Panc1 (cell line): ENCODE data around the gene CEP120. TPM values are rescaled to one million over a fixed set of nuclear protein-coding genes. Genes with fewer than 3 reads are reported as not detected.
"Not testable (repeated sequence)": the region's sequence is repeated elsewhere in the genome, so short reads cannot be mapped to it uniquely, and the experiment has no call there.

Experiments used
- ATAC-seq: fragments of 200-7000 bp; cut with Tn5 transposase; 2 replicates; pipeline ENCODE4 v1.9.1; 2020; ENCODE audit warnings: mild to moderate bottlenecking, moderate library complexity
- BruUV-seq: library from RNA; stranded (reverse); fragments of 400-500 nt; replicated peaks from 2 replicates; lab custom pipeline; 2021; lab: Mats Ljungman, UMichigan
- CTCF ChIA-PET: fragments of 300-600 bp; sonication (Branson Sonifier 250); formaldehyde crosslinking; loops from one replicate; lab custom pipeline; 2022; ENCODE audit warnings: antibody characterized with exemption; lab: Charles Lee
- POLR2A ChIA-PET: fragments of 300-600 bp; sonication (Branson Sonifier 250); formaldehyde crosslinking; loops from one replicate; lab custom pipeline; 2022; ENCODE audit warnings: antibody characterized with exemption; lab: Charles Lee
- DNase-seq: peaks from one replicate; pipeline ENCODE4 v3.0.0-alpha.2; 2010; ENCODE audit warnings: low read depth, low spot score
- H3K27ac ChIP-seq: 2 replicates; pipeline ENCODE4 v1.5.1; 2011; ENCODE audit warnings: mild to moderate bottlenecking, low read length, inconsistent platforms
- H3K27me3 ChIP-seq: fragments of 200-500 bp; sonication (Bioruptor generic); 2 replicates; pipeline ENCODE4 v1.6.0; 2014; ENCODE audit warnings: low read length, inconsistent platforms; ENCODE audit not compliant: control insufficient read depth, insufficient read depth
- H3K36me3 ChIP-seq: fragments of 200-500 bp; sonication (Bioruptor generic); 2 replicates; pipeline ENCODE4 v1.5.1; 2014; ENCODE audit warnings: inconsistent platforms, mild to moderate bottlenecking, low read length, moderate library complexity; ENCODE audit not compliant: control insufficient read depth, insufficient read depth
- H3K4me1 ChIP-seq: 2 replicates; pipeline ENCODE4 v1.5.1; 2011; ENCODE audit warnings: inconsistent platforms, mild to moderate bottlenecking, low read length, moderate library complexity; ENCODE audit not compliant: control insufficient read depth, insufficient read depth
- H3K4me3 ChIP-seq, 2 experiments: 2 replicates each; pipeline ENCODE4 v1.5.1; 2011 to 2012; ENCODE audit warnings: low read depth in 2 of 2, low read length in 2 of 2, mild to moderate bottlenecking in 2 of 2, inconsistent platforms in 1 of 2, moderate library complexity in 1 of 2
- H3K9me3 ChIP-seq: fragments of 200-500 bp; sonication (Bioruptor generic); 2 replicates; pipeline ENCODE4 v1.5.1; 2014; ENCODE audit warnings: low read depth, mild to moderate bottlenecking, inconsistent platforms, low read length, moderate library complexity; ENCODE audit not compliant: control insufficient read depth, insufficient read depth
- CTCF ChIP-seq: fragments of 450-650 bp; IDR thresholded peaks from 2 replicates; pipeline ENCODE4 v1.5.1; 2017; ENCODE audit warnings: mild to moderate bottlenecking
- POLR2AphosphoS5 ChIP-seq: IDR thresholded peaks from 2 replicates; pipeline ENCODE4 v1.6.1; 2012; ENCODE audit warnings: mild to moderate bottlenecking, low read depth, low read length, moderate library complexity
- REST ChIP-seq, 2 experiments: IDR thresholded peaks; 2 replicates each; pipeline ENCODE4 v1.6.1; 2011 to 2012; ENCODE audit warnings: low read depth in 2 of 2, control low read depth in 1 of 2, low read length in 1 of 2, mild to moderate bottlenecking in 1 of 2, moderate library complexity in 1 of 2; ENCODE audit not compliant: insufficient read depth in 1 of 2
- SIN3A ChIP-seq: IDR thresholded peaks from 2 replicates; pipeline ENCODE4 v1.6.1; 2012; ENCODE audit warnings: low read depth, mild to moderate bottlenecking, low read length, moderate library complexity, borderline replicate concordance; ENCODE audit not compliant: insufficient read depth
- TCF7L2 ChIP-seq: IDR thresholded peaks from 2 replicates; pipeline ENCODE4 v1.6.1; 2011; ENCODE audit warnings: mild to moderate bottlenecking, low read depth, low read length, inconsistent platforms
- in situ Hi-C: cut with HindIII; loops from 2 replicates; pipeline ENCODE4 v1.10.0; 2016; ENCODE audit warnings: low sequenced_read_pairs, low pct_unique_long_range_greater_than_20kb
- intact Hi-C: fragments of 100-400 bp; cut with micrococcal nuclease; formaldehyde crosslinking; loops from one replicate; pipeline ENCODE4 v1.10.0; 2022; ENCODE audit not compliant: unreplicated experiment
- total RNA-seq: library from RNA; stranded (reverse); gene quantifications from one replicate; pipeline ENCODE4 v1.2.1, GENCODE V29; 2021; ENCODE audit not compliant: unreplicated experiment

The CEP120 gene
- total RNA-seq, 1 experiment from 2014 or later, result 20.1 TPM

- intact Hi-C loops (no loop called here), in situ Hi-C loops (no loop called here)
- Histone ChIP-seq H3K27ac (no peak overlapping the region), H3K36me3 (no peaks in the 10 kb centered on the region), H3K4me1 (no peaks in the 10 kb centered on the region), H3K4me3 (no peak overlapping the region), H3K9me3 (no peaks in the 10 kb centered on the region), H3K27me3 (no peaks in the 10 kb centered on the region)
- BruUV-seq, result no TSS peak
- DNase-seq (no peak), ATAC-seq (no peak)
- ChIA-PET CTCF (no interaction called here), POLR2A (no interaction called here)
- TF ChIP-seq TCF7L2 (no peak), REST (IDR thresholded peaks at IDR 0.05; ENCODE audit: insufficient read depth in 1 of 2, low read depth in 2 of 2, low read length in 1 of 2) (no peak), SIN3A (no peak), CTCF (no peak), POLR2AphosphoS5 (no peak)
Observed at GRCh38 chr5:123433596-123433995, 10.4 kb upstream of the CEP120 start.

GRCh38 chr5:123430441-123430840 lies 7.2 kb upstream of the CEP120 start:
- BruUV-seq, CTCF ChIA-PET, H3K4me3 ChIP-seq, H3K27me3 ChIP-seq, POLR2A ChIA-PET, H3K27ac ChIP-seq, intact Hi-C loops, in situ Hi-C loops, ATAC-seq, H3K4me1 ChIP-seq, H3K36me3 ChIP-seq, H3K9me3 ChIP-seq, DNase-seq: not testable (repeated sequence)

- no peak for TF ChIP-seq CTCF
- H3K27me3 ChIP-seq, result no peaks in the 10 kb centered on the region
- no peaks in the 10 kb centered on the region for H3K9me3 ChIP-seq
- DNase-seq (no peak), ATAC-seq (no peak)
- in situ Hi-C loops, result no loop called here
- no peak overlapping the region for H3K4me3 ChIP-seq
- no peaks in the 10 kb centered on the region for H3K4me1 ChIP-seq
- no peaks in the 10 kb centered on the region for H3K36me3 ChIP-seq
- ChIA-PET CTCF (no interaction called here), POLR2A (no interaction called here)
- intact Hi-C loops, result loop anchor here (10.0 kb wide), 1 partner anchor 185 kb away; no protein-coding TSS in a partner anchor
- no TSS peak for BruUV-seq
- H3K27ac ChIP-seq, result no peak overlapping the region; the same call in 1 of the 2 replicates
Observed at GRCh38 chr5:123429993-123430392, 6.8 kb upstream of the CEP120 start.
